GM23338 (cell line): ENCODE data around the gene CERS5. TPM values are rescaled to one million over a fixed set of nuclear protein-coding genes. Genes with fewer than 3 reads are reported as not detected.

Experiments used
- ATAC-seq: fragments of 200-7000 bp; cut with Tn5 transposase; 3 replicates; pipeline ENCODE4 v1.9.1; 2020
- DNase-seq: peaks from one replicate; pipeline ENCODE4 v3.0.0-alpha.2; 2015; ENCODE audit warnings: low spot score
- H2AFZ ChIP-seq: fragments of 200-600 bp; sonication (generic); 2 replicates; pipeline ENCODE4 v1.8.0; 2016; ENCODE audit warnings: antibody characterized with exemption, mild to moderate bottlenecking, moderate library complexity
- H3F3A ChIP-seq: fragments of 200-600 bp; sonication (generic); replicated peaks from 2 replicates; pipeline ENCODE4 v1.8.0; 2017; ENCODE audit warnings: antibody characterized with exemption, mixed run types, low read depth
- H3K27ac ChIP-seq: fragments of 200-600 bp; sonication (generic); 2 replicates; pipeline ENCODE4 v1.6.1; 2016; ENCODE audit warnings: low read depth
- H3K27me3 ChIP-seq: fragments of 200-600 bp; sonication (generic); 2 replicates; pipeline ENCODE4 v1.8.0; 2016; ENCODE audit warnings: mild to moderate bottlenecking, mixed run types, moderate library complexity; ENCODE audit not compliant: insufficient read depth
- H3K36me3 ChIP-seq: fragments of 200-600 bp; sonication (generic); 2 replicates; pipeline ENCODE4 v1.8.0; 2016; ENCODE audit warnings: mild to moderate bottlenecking; ENCODE audit not compliant: insufficient read depth
- H3K4me1 ChIP-seq: fragments of 200-600 bp; sonication (generic); 2 replicates; pipeline ENCODE4 v1.8.0; 2016; ENCODE audit warnings: mild to moderate bottlenecking, moderate library complexity; ENCODE audit not compliant: insufficient read depth
- H3K4me2 ChIP-seq: fragments of 200-600 bp; sonication (generic); 2 replicates; pipeline ENCODE4 v1.7.1; 2017; ENCODE audit warnings: mixed run types
- H3K4me3 ChIP-seq: fragments of 200-600 bp; sonication (generic); 2 replicates; pipeline ENCODE4 v1.6.1; 2016; ENCODE audit warnings: mixed run types
- H3K79me2 ChIP-seq: fragments of 200-600 bp; sonication (generic); replicated peaks from 2 replicates; pipeline ENCODE4 v1.8.0; 2017; ENCODE audit warnings: mild to moderate bottlenecking; ENCODE audit not compliant: insufficient read depth
- H3K9me2 ChIP-seq: fragments of 200-600 bp; sonication (generic); 2 replicates; pipeline ENCODE4 v1.8.0; 2017; ENCODE audit not compliant: insufficient read depth
- H4K20me1 ChIP-seq: fragments of 200-600 bp; sonication (generic); replicated peaks from 2 replicates; pipeline ENCODE4 v1.8.0; 2017; ENCODE audit warnings: mild to moderate bottlenecking; ENCODE audit not compliant: insufficient read depth
- H3K27ac Mint-ChIP-seq: 2 replicates; pipeline ENCODE4 v1.8.0; 2020; ENCODE audit warnings: inconsistent platforms, mild to moderate bottlenecking, moderate library complexity, mixed read lengths
- H3K27me3 Mint-ChIP-seq: 3 replicates; pipeline ENCODE4 v1.8.0; 2022; ENCODE audit warnings: low read depth, mild to moderate bottlenecking, moderate library complexity, mixed read lengths, inconsistent platforms; ENCODE audit not compliant: insufficient read depth, poor library complexity
- H3K36me3 Mint-ChIP-seq: 3 replicates; pipeline ENCODE4 v1.8.0; 2021; ENCODE audit warnings: low read depth, mild to moderate bottlenecking, inconsistent platforms, moderate library complexity, mixed read lengths
- H3K4me1 Mint-ChIP-seq: 3 replicates; pipeline ENCODE4 v1.8.0; 2020; ENCODE audit warnings: mild to moderate bottlenecking, inconsistent platforms, mixed read lengths
- H3K4me3 Mint-ChIP-seq: 3 replicates; pipeline ENCODE4 v1.8.0; 2021; ENCODE audit warnings: moderate library complexity, mild to moderate bottlenecking, inconsistent platforms, mixed read lengths
- H3K9me3 Mint-ChIP-seq: 3 replicates; pipeline ENCODE4 v1.8.0; 2020; ENCODE audit warnings: moderate library complexity, mild to moderate bottlenecking, inconsistent platforms, mixed read lengths
- CREB1 ChIP-seq: fragments of 250-450 bp; sonication (Bioruptor Pico); IDR thresholded peaks from 2 replicates; pipeline ENCODE4 v1.5.0; 2020; ENCODE audit warnings: low read depth, mild to moderate bottlenecking, moderate library complexity
- CTCF ChIP-seq, 2 experiments: fragments of 200-600 bp in 1 of 2; sonication (generic) in 1 of 2; conservative IDR thresholded peaks; 2 replicates each; pipeline versions ENCODE4 v1.5.1 to v1.6.1; 2016 to 2017; ENCODE audit warnings: antibody characterized with exemption in 2 of 2, low read depth in 2 of 2, mild to moderate bottlenecking in 2 of 2, moderate library complexity in 1 of 2
- ETS1 ChIP-seq: IDR thresholded peaks from 2 replicates; pipeline ENCODE4 v1.6.1; 2016; ENCODE audit warnings: antibody characterized with exemption
- EZH2 ChIP-seq: fragments of 200-600 bp; sonication (generic); IDR thresholded peaks from one replicate; pipeline ENCODE4 v1.8.0; 2017; ENCODE audit warnings: antibody characterized with exemption, mild to moderate bottlenecking, low read depth; ENCODE audit not compliant: unreplicated experiment
- EZH2phosphoT487 ChIP-seq: fragments of 200-600 bp; sonication (generic); IDR thresholded peaks from one replicate; pipeline ENCODE4 v1.8.1; 2018; ENCODE audit warnings: antibody characterized with exemption; ENCODE audit not compliant: unreplicated experiment
- NANOG ChIP-seq: IDR thresholded peaks from 2 replicates; pipeline ENCODE4 v1.6.1; 2016; ENCODE audit warnings: antibody characterized with exemption, borderline replicate concordance
- STAT1 ChIP-seq: IDR thresholded peaks from one replicate; pipeline ENCODE4 v1.6.1; 2016; ENCODE audit warnings: antibody characterized with exemption; ENCODE audit not compliant: unreplicated experiment
- ZNF114 ChIP-seq: fragments of 250-450 bp; sonication (Bioruptor Pico); IDR thresholded peaks from 2 replicates; pipeline ENCODE4 v1.5.0; 2020; ENCODE audit warnings: mild to moderate bottlenecking, moderate library complexity
- ZNF331 ChIP-seq: fragments of 250-450 bp; sonication (Bioruptor Pico); IDR thresholded peaks from 2 replicates; pipeline ENCODE4 v1.5.0; 2020; ENCODE audit warnings: low read depth, mild to moderate bottlenecking, moderate library complexity
- polyA plus RNA-seq: library from polyadenylated mRNA; unstranded; fragments of >200 nt; fragmentation: Nextera tagmentation; extraction: Ambion mirVana; gene quantifications from 2 replicates; pipeline ENCODE4 v1.2.1, GENCODE V29; 2016
- total RNA-seq: library from RNA; depleted of rRNA; stranded (reverse); fragments of >200 nt; shearing (Covaris generic); gene quantifications from 2 replicates; pipeline ENCODE4 v1.2.3, GENCODE V29; 2014

CERS5 gene
- total and polyA plus RNA-seq, 2 experiments from 2014 or later = 42.7 to 56.5 TPM

- Histone ChIP-seq H3K4me3 (no peak overlapping the region), H3F3A (no peaks in the 10 kb centered on the region), H3K27me3 (no peaks in the 10 kb centered on the region), H2AFZ (no peak overlapping the region), H3K27ac (no peak overlapping the region; the same call in 1 of the 2 replicates), H3K4me2 (no peak overlapping the region), H3K36me3 (peaks cover 37% of the 10 kb centered on the region), H3K79me2 (no peaks in the 10 kb centered on the region), H3K4me1 (no peaks in the 10 kb centered on the region), H3K9me2 (no peaks in the 10 kb centered on the region), H4K20me1 (no peaks in the 10 kb centered on the region)
- no peak for DNase-seq
- peaks cover 2% of the 10 kb centered on the region; the same call in 1 of the 3 replicates for H3K4me1 Mint-ChIP-seq
- H3K27ac Mint-ChIP-seq = no peak overlapping the region
- TF ChIP-seq NANOG (no peak), EZH2phosphoT487 (no peak), CREB1 (CRISPR knock-in tag) (no peak), ETS1 (no peak), EZH2 (no peak), ZNF114 (CRISPR knock-in tag) (no peak), CTCF (conservative IDR thresholded peaks at IDR 0.05; ENCODE audit: low read depth in 2 of 2) (no peak)
- H3K36me3 Mint-ChIP-seq = peaks cover 51% of the 10 kb centered on the region
- no peak for ATAC-seq
- H3K9me3 Mint-ChIP-seq = no peaks in the 10 kb centered on the region
- no peaks in the 10 kb centered on the region for H3K27me3 Mint-ChIP-seq
- no peak overlapping the region for H3K4me3 Mint-ChIP-seq
Observed at GRCh38 chr12:50196537-50196936, 29.4 kb upstream of the CERS5 start.

GRCh38 chr12:50195832-50196231 lies 28.7 kb upstream of the CERS5 start:
- no peaks in the 10 kb centered on the region for H3K27me3 Mint-ChIP-seq
- H3K27ac ChIP-seq = no peak overlapping the region
- H4K20me1 ChIP-seq = no peaks in the 10 kb centered on the region
- H3K4me3 Mint-ChIP-seq = no peak overlapping the region
- ATAC-seq = no peak
- no peaks in the 10 kb centered on the region for H3K9me3 Mint-ChIP-seq
- H2AFZ ChIP-seq = no peak overlapping the region
- DNase-seq = no peak
- no peaks in the 10 kb centered on the region for H3F3A ChIP-seq
- no peaks in the 10 kb centered on the region for H3K27me3 ChIP-seq
- no peak overlapping the region for H3K4me2 ChIP-seq
- H3K27ac Mint-ChIP-seq = no peak overlapping the region
- H3K4me1 Mint-ChIP-seq = no peaks in the 10 kb centered on the region
- H3K4me1 ChIP-seq = no peaks in the 10 kb centered on the region
- H3K79me2 ChIP-seq = no peaks in the 10 kb centered on the region
- no peaks in the 10 kb centered on the region for H3K9me2 ChIP-seq
- TF ChIP-seq ZNF331 (CRISPR knock-in tag) = no peak
- no peak overlapping the region for H3K4me3 ChIP-seq
- peaks cover 51% of the 10 kb centered on the region for H3K36me3 Mint-ChIP-seq
- H3K36me3 ChIP-seq = peaks cover 30% of the 10 kb centered on the region

- Histone ChIP-seq H3F3A (no peaks in the 10 kb centered on the region), H3K4me2 (no peak overlapping the region), H4K20me1 (no peaks in the 10 kb centered on the region), H3K79me2 (no peaks in the 10 kb centered on the region), H3K4me1 (no peaks in the 10 kb centered on the region), H3K36me3 (peaks cover 16% of the 10 kb centered on the region), H3K27me3 (no peaks in the 10 kb centered on the region), H3K9me2 (no peaks in the 10 kb centered on the region), H2AFZ (no peak overlapping the region), H3K27ac (0 out of 2 replicates have a peak overlapping the region, but pooled peaks have one; percentile 30), H3K4me3 (no peak overlapping the region)
- Mint-ChIP-seq H3K36me3 (peaks cover 28% of the 10 kb centered on the region), H3K4me1 (no peaks in the 10 kb centered on the region), H3K9me3 (no peaks in the 10 kb centered on the region), H3K27me3 (no peaks in the 10 kb centered on the region), H3K27ac (no peak overlapping the region), H3K4me3 (no peak overlapping the region)
- DNase-seq (no peak), ATAC-seq (no peak)
- TF ChIP-seq NANOG = no peak
- no peak for TF ChIP-seq CREB1 (CRISPR knock-in tag)
- no peak for TF ChIP-seq ZNF331 (CRISPR knock-in tag)
- TF ChIP-seq STAT1 = no peak
- TF ChIP-seq CTCF (conservative IDR thresholded peaks at IDR 0.05; ENCODE audit: low read depth in 2 of 2) = no peak
Observed at GRCh38 chr12:50192908-50193307, 25.7 kb upstream of the CERS5 start.
